CD4-positive, alpha-beta memory T cell (primary cell): ENCODE data around the gene FCHSD2. TPM values are rescaled to one million over a fixed set of nuclear protein-coding genes. Genes with fewer than 3 reads are reported as not detected.
A peak's percentile ranks its signal among the peaks of the same experiment; 100 is the strongest.
"Not testable (repeated sequence)": the region's sequence is repeated elsewhere in the genome, so short reads cannot be mapped to it uniquely, and the experiment has no call there.

Experiments
- CTCF ChIA-PET: fragments of 350-600 bp; sonication (Branson Sonifier 250); formaldehyde crosslinking; loops from one replicate; lab custom pipeline; 2021; ENCODE audit warnings: inconsistent platforms; ENCODE audit not compliant: partially characterized antibody; lab: Charles Lee
- POLR2A ChIA-PET: fragments of 350-600 bp; sonication (Branson Sonifier 250); formaldehyde crosslinking; loops from one replicate; lab custom pipeline; 2021; ENCODE audit not compliant: partially characterized antibody; lab: Charles Lee
- DNase-seq, 5 donors: peaks; one replicate each; pipeline versions ENCODE4 v3.0.0 to v3.0.0-alpha.2; 2020 to 2022; ENCODE audit warnings: mixed read lengths in 1 of 5
- H3K27ac ChIP-seq: one replicate; pipeline ENCODE4 v1.7.0; 2013; ENCODE audit warnings: low read depth, low read length
- H3K27me3 ChIP-seq: 2 replicates; pipeline ENCODE4 v1.7.0; 2013; ENCODE audit warnings: mild to moderate bottlenecking, low read length, moderate library complexity; ENCODE audit not compliant: insufficient read depth
- H3K36me3 ChIP-seq: 2 replicates; pipeline ENCODE4 v1.7.0; 2013; ENCODE audit warnings: mild to moderate bottlenecking, low read length, moderate library complexity; ENCODE audit not compliant: insufficient read depth
- H3K4me1 ChIP-seq: 2 replicates; pipeline ENCODE4 v1.7.0; 2013; ENCODE audit warnings: mild to moderate bottlenecking, low read length, moderate library complexity; ENCODE audit not compliant: insufficient read depth
- H3K4me3 ChIP-seq, 2 donors: one replicate each; pipeline ENCODE4 v1.7.0; 2013; ENCODE audit warnings: low read length in 2 of 2, mild to moderate bottlenecking in 1 of 2
- H3K9me3 ChIP-seq, 2 donors: one replicate each; pipeline ENCODE4 v1.7.0; 2013; ENCODE audit warnings: low read length in 2 of 2, control low read depth in 1 of 2; ENCODE audit not compliant: control insufficient read depth in 1 of 2
- H3K27ac Mint-ChIP-seq, 7 donors: one replicate each; pipeline ENCODE4 v1.8.0; 2020 to 2021; ENCODE audit warnings: mixed read lengths in 7 of 7, mild to moderate bottlenecking in 6 of 7, inconsistent platforms in 3 of 7, moderate library complexity in 3 of 7
- H3K27me3 Mint-ChIP-seq, 2 donors: one replicate each; pipeline ENCODE4 v1.8.0; 2020 to 2021; ENCODE audit warnings: mixed read lengths in 2 of 2
- H3K36me3 Mint-ChIP-seq, 2 donors: one replicate each; pipeline ENCODE4 v1.8.0; 2020 to 2021; ENCODE audit warnings: mixed read lengths in 2 of 2, inconsistent platforms in 1 of 2, mild to moderate bottlenecking in 1 of 2
- H3K4me1 Mint-ChIP-seq, 4 donors: one replicate each; pipeline ENCODE4 v1.8.0; 2020 to 2021; ENCODE audit warnings: mixed read lengths in 4 of 4, mild to moderate bottlenecking in 1 of 4
- H3K4me3 Mint-ChIP-seq, 8 donors: one replicate each; pipeline ENCODE4 v1.8.0; 2020 to 2021; ENCODE audit warnings: mixed read lengths in 8 of 8, mild to moderate bottlenecking in 7 of 8, moderate library complexity in 6 of 8, inconsistent platforms in 3 of 8
- H3K9me3 Mint-ChIP-seq, 8 donors: one replicate each; pipeline ENCODE4 v1.8.0; 2020 to 2021; ENCODE audit warnings: mixed read lengths in 8 of 8, mild to moderate bottlenecking in 5 of 8, inconsistent platforms in 3 of 8, moderate library complexity in 1 of 8
- intact Hi-C: fragments of 100-400 bp; cut with micrococcal nuclease; formaldehyde crosslinking; loops from one replicate; pipeline ENCODE4 v1.15.1; 2023
- polyA plus RNA-seq, 2 donors: library from polyadenylated mRNA; unstranded; fragments of 300-500 nt; fragmentation: Illumina TruSeq; gene quantifications; one replicate each; pipeline ENCODE4 v1.2.3, GENCODE V29; 2021
- total RNA-seq, 2 experiments: library from RNA; stranded (reverse); gene quantifications; one replicate each; pipeline ENCODE4 v1.2.3, GENCODE V29; 2021

FCHSD2 gene
- total and polyA plus RNA-seq, 4 experiments from 2014 or later, result 9.5 to 52.0 (median 34.8) TPM

GRCh38 chr11:72912253-72912652 lies 229.9 kb downstream of the FCHSD2 start:
- ChIA-PET POLR2A (no interaction called here), CTCF (no interaction called here)
- no peaks in the 10 kb centered on the region for H3K9me3 ChIP-seq
- peaks cover 0 to 3% (median 0%) of the 10 kb centered on the region in 4 donors for H3K4me1 Mint-ChIP-seq
- H3K27ac Mint-ChIP-seq, result no peak overlapping the region
- no peaks in the 10 kb centered on the region for H3K27me3 ChIP-seq
- no peaks in the 10 kb centered on the region for H3K4me1 ChIP-seq
- H3K36me3 ChIP-seq, result no peaks in the 10 kb centered on the region
- H3K36me3 Mint-ChIP-seq, result peaks cover 42 to 54% of the 10 kb centered on the region in 2 donors
- DNase-seq, result no peak
- no peak overlapping the region for H3K27ac ChIP-seq
- H3K4me3 ChIP-seq, result no peak overlapping the region
- no peaks in the 10 kb centered on the region for H3K27me3 Mint-ChIP-seq
- H3K9me3 Mint-ChIP-seq, result peaks cover 5 to 33% (median 15%) of the 10 kb centered on the region in 8 donors
- H3K4me3 Mint-ChIP-seq, result no peak overlapping the region
- intact Hi-C loops, result no loop called here

- DNase-seq, CTCF ChIA-PET, H3K4me3 ChIP-seq, H3K4me1 Mint-ChIP-seq, H3K27ac Mint-ChIP-seq, H3K27ac ChIP-seq, H3K4me3 Mint-ChIP-seq, H3K27me3 Mint-ChIP-seq, POLR2A ChIA-PET, H3K9me3 ChIP-seq, intact Hi-C loops, H3K27me3 ChIP-seq, H3K36me3 ChIP-seq, H3K4me1 ChIP-seq: not testable (repeated sequence)
- H3K36me3 Mint-ChIP-seq, result peaks cover 31 to 58% of the 10 kb centered on the region in 2 donors
- H3K9me3 Mint-ChIP-seq, result peaks cover 5 to 33% (median 15%) of the 10 kb centered on the region in 8 donors
Measured at GRCh38 chr11:72909558-72910388, 232.3 kb downstream of the FCHSD2 start.

- Histone ChIP-seq H3K36me3 (no peaks in the 10 kb centered on the region), H3K4me3 (no peak overlapping the region), H3K27me3 (no peaks in the 10 kb centered on the region), H3K9me3 (no peaks in the 10 kb centered on the region), H3K27ac (no peak overlapping the region), H3K4me1 (no peaks in the 10 kb centered on the region)
- H3K27ac Mint-ChIP-seq, result peak overlapping the region in 1 of 7 donors; percentile 3
- intact Hi-C loops, result no loop called here
- ChIA-PET POLR2A (no interaction called here), CTCF (no interaction called here)
- no peak for DNase-seq
- no peak overlapping the region for H3K4me3 Mint-ChIP-seq
- H3K27me3 Mint-ChIP-seq, result no peaks in the 10 kb centered on the region
- peaks cover 27 to 47% of the 10 kb centered on the region in 2 donors for H3K36me3 Mint-ChIP-seq
- peaks cover 0 to 3% (median 0%) of the 10 kb centered on the region in 4 donors for H3K4me1 Mint-ChIP-seq
- H3K9me3 Mint-ChIP-seq, result peaks cover 5 to 24% (median 14%) of the 10 kb centered on the region in 8 donors
Measured at GRCh38 chr11:72908032-72908676, 234.0 kb downstream of the FCHSD2 start.

- Mint-ChIP-seq H3K27ac (peak overlapping the region in 1 of 7 donors; percentile 3), H3K4me3 (no peak overlapping the region), H3K36me3 (peaks cover 25 to 45% of the 10 kb centered on the region in 2 donors), H3K9me3 (peaks cover 0 to 9% (median 4%) of the 10 kb centered on the region in 8 donors), H3K27me3 (no peaks in the 10 kb centered on the region), H3K4me1 (peaks cover 0 to 2% (median under 1%) of the 10 kb centered on the region in 4 donors)
- DNase-seq, result no peak
- POLR2A ChIA-PET, result no interaction called here
- Histone ChIP-seq H3K27me3 (no peaks in the 10 kb centered on the region), H3K36me3 (no peaks in the 10 kb centered on the region), H3K4me3 (no peak overlapping the region), H3K4me1 (no peaks in the 10 kb centered on the region), H3K27ac (no peak overlapping the region), H3K9me3 (no peaks in the 10 kb centered on the region)
- intact Hi-C loops, result no loop called here
- CTCF ChIA-PET, result no interaction called here
Measured at GRCh38 chr11:72904016-72904415, 238.1 kb downstream of the FCHSD2 start.

- DNase-seq, result no peak
- Mint-ChIP-seq H3K4me1 (peaks cover 0 to 2% (median 0%) of the 10 kb centered on the region in 4 donors), H3K4me3 (no peak overlapping the region), H3K36me3 (peaks cover 19 to 24% of the 10 kb centered on the region in 2 donors), H3K27ac (no peak overlapping the region), H3K27me3 (no peaks in the 10 kb centered on the region), H3K9me3 (peaks cover 0 to 2% (median 0%) of the 10 kb centered on the region in 8 donors)
- ChIA-PET CTCF (no interaction called here), POLR2A (no interaction called here)
- H3K36me3 ChIP-seq, result no peaks in the 10 kb centered on the region
- H3K4me1 ChIP-seq, result no peaks in the 10 kb centered on the region
- no peak overlapping the region for H3K27ac ChIP-seq
- intact Hi-C loops, result no loop called here
- no peaks in the 10 kb centered on the region for H3K27me3 ChIP-seq
- H3K9me3 ChIP-seq, result no peaks in the 10 kb centered on the region
- no peak overlapping the region for H3K4me3 ChIP-seq
Measured at GRCh38 chr11:72901374-72901773, 240.7 kb downstream of the FCHSD2 start.

- Histone ChIP-seq H3K4me1 (no peaks in the 10 kb centered on the region), H3K27ac (no peak overlapping the region), H3K9me3 (no peaks in the 10 kb centered on the region), H3K4me3 (no peak overlapping the region), H3K36me3 (no peaks in the 10 kb centered on the region), H3K27me3 (no peaks in the 10 kb centered on the region)
- Mint-ChIP-seq H3K9me3 (no peaks in the 10 kb centered on the region), H3K4me3 (no peak overlapping the region), H3K27ac (peak overlapping the region in 2 of 7 donors; percentile 40 to 70), H3K27me3 (no peaks in the 10 kb centered on the region), H3K36me3 (peaks cover 17 to 24% of the 10 kb centered on the region in 2 donors), H3K4me1 (peaks cover 0 to 2% (median 0%) of the 10 kb centered on the region in 4 donors)
- no peak for DNase-seq
- POLR2A ChIA-PET, result no interaction called here
- CTCF ChIA-PET, result interaction anchor here (0.5 to 1.7 kb wide), 3 partner anchors 9 to 486 kb away, joined by 3 to 6 read pairs (median 3); no protein-coding TSS in a partner anchor
- intact Hi-C loops, result no loop called here
Measured at GRCh38 chr11:72900013-72900412, 242.1 kb downstream of the FCHSD2 start.

GRCh38 chr11:72899238-72899637 lies 242.9 kb downstream of the FCHSD2 start:
- Mint-ChIP-seq H3K9me3 (no peaks in the 10 kb centered on the region), H3K27me3 (no peaks in the 10 kb centered on the region), H3K27ac (no peak overlapping the region), H3K4me1 (peaks cover 0 to 2% (median 0%) of the 10 kb centered on the region in 4 donors), H3K4me3 (no peak overlapping the region), H3K36me3 (peaks cover 17 to 24% of the 10 kb centered on the region in 2 donors)
- DNase-seq, result no peak
- Histone ChIP-seq H3K4me1 (no peaks in the 10 kb centered on the region), H3K4me3 (no peak overlapping the region), H3K9me3 (no peaks in the 10 kb centered on the region), H3K27me3 (no peaks in the 10 kb centered on the region), H3K36me3 (no peaks in the 10 kb centered on the region), H3K27ac (no peak overlapping the region)
- intact Hi-C loops, result no loop called here
- POLR2A ChIA-PET, result no interaction called here
- CTCF ChIA-PET, result interaction anchor here (0.5 to 1.7 kb wide), 2 partner anchors 8 to 485 kb away, joined by 3 to 6 read pairs; no protein-coding TSS in a partner anchor
